GM18870 (cell line): ENCODE data around the gene RHD.
"Not testable (repeated sequence)": the region's sequence is repeated elsewhere in the genome, so short reads cannot be mapped to it uniquely, and the experiment has no call there.

ENCODE experiments used
- ATAC-seq: cut with Tn5 transposase; IDR thresholded peaks from one replicate; pipeline ENCODE4 v1.9.1; 2021; ENCODE audit warnings: moderate library complexity; ENCODE audit not compliant: unreplicated experiment

RHD gene

DNA sequence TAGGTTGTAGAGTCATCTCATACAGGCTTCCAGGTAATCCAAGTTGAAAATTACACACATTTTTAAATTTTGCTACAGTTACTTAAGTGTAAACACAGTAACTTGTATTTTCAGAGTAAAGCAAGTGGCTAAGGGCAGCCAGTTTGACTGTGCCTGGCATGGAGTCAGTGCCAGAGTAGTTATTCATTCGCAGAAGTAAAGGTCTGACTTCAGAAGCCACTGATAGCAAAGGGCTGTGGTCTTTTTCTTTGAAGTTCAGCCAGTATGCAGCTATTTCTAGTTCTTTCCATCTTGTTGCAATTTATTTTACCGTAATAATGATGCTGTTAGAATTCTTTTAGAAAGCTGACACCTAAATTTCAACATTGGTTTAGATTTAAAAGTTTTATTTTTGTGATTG, 75.2 kb downstream of the RHD start:
- no peak for ATAC-seq

DNA sequence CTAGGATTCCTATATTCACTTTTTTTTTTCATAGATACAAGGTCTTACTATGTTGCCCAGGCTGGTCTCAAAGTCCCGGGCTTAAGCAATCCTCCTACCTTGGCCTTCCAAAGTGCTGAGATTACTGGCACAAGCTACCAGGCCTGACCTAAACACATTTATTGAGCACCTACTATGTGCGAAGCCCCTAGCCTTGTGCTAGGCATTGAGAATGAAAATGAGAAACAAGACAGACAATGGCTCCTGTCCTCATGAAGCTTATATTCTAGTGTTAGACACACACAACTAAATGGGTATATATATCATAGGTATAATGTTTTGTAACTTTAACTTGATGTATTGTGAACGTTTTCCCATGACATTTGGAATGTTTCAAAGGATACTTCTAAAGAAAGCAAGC, 77.3 kb downstream of the RHD start:
- no peak for ATAC-seq

DNA sequence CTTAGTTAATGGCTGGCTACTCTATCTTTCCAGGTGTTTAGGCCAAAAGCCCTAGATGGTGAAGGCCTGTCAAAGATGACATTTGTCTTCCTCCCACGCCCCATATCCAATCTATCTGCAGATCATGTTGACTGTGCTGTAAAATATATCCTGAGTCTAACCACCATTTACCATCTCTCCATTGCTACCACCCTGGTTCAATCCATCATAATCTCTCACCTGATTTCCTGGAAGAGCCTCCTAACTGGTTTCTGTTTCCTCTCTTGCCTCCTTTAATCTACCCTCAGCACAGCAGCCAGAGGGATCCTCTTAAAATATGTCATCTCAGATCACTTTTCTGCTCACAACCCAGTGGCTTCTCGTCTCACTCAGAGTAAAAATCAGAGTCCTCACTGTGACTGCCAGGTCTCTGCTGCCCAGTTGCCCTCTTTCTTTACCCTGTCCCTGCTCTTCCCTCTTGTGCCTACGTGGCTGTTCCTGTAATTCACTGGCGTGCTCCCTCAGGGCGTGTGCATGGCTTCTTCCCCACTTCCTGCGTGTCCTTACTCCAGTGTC, 83.6 kb downstream of the RHD start:
- ATAC-seq: no peak

DNA sequence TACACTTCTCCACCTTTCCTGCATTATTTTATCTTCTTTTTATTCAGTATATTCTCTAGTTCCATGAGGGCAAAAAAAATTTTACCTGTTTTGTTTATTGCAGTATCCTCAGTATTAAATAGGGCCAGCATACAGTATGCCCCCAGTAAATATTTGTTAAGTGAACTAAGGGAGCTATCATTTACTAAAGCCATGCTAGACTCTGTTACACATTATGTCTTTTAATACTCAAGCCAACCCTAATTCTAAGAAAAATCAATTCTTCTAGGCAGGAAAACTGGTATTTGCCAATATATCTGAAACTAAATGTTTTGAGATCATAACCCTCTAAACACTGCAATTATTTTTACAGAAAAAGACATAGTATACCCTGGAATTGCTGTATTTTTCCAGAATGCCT, 84.1 kb downstream of the RHD start:
- ATAC-seq: no peak

DNA sequence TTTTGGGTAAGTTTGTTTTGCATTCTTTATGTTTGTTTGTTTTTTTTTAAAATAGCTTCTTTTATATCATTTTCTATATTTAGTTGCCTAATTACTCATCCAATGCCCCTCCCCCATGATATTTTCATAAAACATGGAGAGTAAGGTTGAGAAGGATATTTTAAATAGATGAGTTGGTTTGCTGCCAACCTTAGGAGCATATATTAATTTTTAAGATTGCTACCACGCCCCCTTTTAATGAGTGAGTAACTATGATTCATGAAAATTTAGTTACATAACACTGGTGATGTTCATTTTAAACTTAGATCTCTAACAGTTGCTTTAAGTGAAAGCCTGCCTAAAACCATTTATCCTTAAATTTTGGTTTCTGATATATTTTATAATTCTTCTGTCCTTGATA, 84.5 kb downstream of the RHD start:
- no peak for ATAC-seq

DNA sequence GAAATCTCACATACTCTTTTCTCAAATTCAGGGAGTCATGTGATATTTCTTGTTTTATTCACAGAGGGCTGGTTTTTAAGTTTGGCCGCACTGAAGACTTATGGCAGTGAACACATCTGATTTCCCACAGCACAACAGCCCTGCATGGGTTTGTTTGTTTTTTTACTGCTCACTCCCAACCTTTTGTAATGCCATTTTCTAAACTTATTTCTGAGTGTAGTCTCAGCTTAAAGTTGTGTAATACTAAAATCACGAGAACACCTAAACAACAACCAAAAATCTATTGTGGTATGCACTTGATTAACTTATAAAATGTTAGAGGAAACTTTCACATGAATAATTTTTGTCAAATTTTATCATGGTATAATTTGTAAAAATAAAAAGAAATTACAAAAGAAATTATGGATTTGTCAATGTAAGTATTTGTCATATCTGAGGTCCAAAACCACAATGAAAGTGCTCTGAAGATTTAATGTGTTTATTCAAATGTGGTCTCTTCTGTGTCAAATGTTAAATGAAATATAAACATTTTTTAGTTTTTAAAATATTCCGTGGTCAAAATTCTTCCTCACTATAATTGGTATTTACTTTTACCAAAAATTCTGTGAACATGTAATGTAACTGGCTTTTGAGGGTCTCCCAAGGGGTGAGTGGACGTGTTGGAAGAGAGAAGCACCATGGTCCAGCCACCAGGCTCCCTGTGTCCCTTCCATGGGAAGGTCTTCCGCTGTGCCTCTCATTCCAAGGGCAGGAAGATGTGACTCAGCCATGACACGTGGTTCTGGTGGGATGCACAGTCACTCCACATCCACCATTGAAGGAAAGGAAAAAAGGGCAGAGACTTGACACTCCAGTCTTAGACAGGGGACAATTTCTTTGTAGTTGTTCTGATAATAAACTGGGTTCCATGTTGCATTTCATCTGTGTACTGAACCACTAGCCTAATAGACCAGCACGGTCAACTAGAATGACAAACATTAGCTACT, 88.6 kb downstream of the RHD start:
- ATAC-seq: no peak

DNA sequence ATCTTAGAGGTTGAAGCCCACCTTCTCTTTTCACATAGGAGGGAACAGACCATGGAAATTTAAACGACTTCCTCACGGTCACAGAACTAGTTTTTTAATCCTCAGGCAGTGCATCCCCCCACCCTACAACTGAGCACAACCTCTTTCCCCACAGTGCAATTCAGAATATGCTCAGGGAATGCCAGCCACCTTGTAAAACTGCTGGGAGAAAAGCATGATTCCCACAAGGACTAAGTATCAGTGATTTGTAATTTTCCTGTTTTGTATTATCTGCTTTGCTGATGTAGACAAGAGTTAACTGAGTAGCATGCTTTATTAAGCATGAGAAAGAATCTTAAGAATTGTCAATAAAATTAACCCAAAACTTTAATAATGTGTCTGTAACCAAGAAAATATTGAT, 89.6 kb downstream of the RHD start:
- no peak for ATAC-seq

DNA sequence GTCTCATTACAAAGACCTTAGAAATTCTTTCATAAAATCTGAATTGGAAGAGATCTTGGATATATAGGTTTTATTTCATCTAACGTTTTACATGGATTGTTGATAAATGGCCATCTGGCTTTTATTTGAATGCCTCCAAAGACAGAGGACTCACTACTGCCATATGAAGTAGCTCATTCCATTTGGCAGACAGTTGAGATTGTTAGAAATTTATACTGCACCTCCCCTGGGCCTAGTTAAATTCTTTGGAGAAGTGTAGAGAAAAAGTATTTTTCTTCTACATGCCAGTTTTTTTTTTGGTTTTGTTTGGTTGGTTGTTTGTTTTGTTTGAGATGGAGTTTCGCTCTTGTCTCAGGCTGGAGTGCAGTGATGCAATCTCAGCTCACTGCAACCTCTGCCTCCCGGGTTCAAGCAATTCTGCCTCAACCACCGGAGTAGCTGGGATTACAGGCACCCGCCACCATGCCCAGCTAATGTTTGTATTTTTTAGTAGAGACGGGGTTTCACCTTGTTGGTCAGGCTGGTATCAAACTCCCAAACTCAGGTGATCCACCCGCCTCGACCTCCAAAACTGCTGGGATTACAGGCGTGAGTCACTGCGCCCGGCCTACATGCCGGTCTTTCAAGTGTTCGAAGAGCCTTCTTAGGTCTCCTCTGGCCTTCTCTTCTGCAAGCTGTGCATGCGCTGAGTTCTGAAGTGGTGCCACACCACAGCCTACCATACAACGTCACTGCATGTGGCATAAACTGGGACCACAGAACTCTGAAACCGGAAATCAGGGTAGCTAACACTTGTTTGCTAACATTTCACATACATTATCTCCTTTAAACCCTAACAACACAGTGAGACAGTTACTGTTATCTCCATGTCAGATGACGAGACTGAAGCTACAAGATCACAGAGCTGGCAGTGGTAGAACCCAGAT, 90.6 kb downstream of the RHD start:
- ATAC-seq: not testable (repeated sequence)

DNA sequence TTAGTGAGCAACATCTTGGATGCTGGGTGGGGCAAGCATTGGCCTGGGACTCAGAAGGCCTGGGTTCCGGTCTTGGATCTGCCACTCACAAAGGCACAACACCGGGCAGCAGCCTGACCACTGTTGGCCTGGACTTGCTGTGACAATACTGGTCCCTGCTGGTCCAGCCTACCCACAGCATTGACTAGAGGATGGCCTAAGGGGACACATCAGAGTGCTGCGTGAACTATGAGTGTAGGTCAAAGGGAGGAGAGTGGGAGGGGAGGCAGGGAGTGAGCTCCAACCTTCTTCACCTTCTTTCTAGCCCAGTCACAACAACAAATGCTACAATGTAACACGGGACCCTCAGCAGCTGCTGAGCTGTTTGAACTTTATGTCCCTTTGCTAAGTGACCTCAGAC, 96.9 kb downstream of the RHD start:
- no peak for ATAC-seq

DNA sequence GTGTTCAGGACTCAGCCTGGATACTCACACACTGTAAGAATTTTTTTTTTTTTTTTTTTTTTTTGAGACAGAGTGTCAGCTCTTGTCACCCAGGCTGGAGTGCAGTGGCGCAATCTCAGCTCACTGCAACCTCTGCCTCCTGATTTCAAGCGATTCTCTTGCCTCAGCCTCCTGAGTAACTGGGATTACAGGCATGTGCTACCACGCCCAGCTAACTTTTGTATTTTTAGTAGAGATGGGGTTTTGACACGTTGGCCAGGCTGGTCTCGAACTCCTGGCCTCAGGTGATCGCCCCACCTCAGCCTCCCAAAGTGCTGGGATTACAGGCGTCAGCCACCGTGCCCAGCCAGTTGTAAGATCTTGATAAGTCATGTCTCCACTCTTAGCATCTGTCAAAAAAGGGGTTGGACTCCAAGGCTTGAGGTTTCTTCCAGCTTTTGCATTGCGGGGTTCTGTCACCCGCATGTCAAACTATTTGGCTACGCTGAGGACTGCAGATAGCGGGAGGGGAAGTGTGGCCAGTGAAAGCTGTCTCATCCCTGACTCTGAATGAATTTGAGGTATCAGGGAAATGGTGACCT, 97.5 kb downstream of the RHD start:
- ATAC-seq: not testable (repeated sequence)

DNA sequence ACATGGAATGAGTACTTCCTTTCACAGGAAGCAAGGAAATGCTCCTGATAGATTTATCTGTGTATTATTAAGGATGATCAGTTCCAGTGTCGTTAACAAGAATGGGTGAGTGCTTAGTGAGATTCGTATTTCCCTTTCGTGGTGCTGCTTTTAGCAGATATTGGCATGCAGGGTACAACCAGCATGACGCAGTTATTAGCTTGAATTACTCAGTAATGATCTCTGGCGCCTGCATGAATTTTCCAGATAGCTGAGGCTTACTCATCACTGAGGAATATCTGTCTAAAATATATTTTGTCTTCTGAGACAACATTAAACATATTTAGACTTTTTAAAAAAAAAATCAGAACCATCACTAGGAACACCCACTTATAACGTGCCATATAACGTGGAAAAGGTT, 99.4 kb downstream of the RHD start:
- ATAC-seq: not testable (repeated sequence)

DNA sequence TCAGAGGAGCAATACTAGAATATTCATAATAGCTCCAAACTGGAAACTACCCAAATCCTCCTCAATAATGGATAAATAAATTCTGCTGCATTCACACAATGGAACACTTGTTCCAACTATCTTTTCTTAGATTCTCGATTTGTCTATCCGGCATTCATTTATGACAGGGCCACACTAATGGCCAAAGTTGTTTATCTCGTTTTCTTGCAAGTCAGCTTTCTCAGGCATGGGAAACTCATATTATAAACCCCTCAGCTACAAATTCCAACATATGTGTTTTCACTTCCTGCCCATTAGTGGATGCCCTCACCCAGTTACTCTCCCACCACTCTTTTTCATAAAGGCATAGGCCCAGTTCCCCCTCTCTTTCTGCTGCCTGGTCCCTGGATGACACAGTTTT, 106.1 kb downstream of the RHD start:
- ATAC-seq: not testable (repeated sequence)
